ENCODE data around the gene LIPG.

- TF ChIP-seq RARB (CRISPR knock-in tag; IDR thresholded peaks at IDR 0.05) (no peak), ZSCAN20 (CRISPR knock-in tag; IDR thresholded peaks at IDR 0.05) (no peak), CHD2 (IDR thresholded peaks at IDR 0.05; ENCODE audit: low read length, partially characterized antibody) (no peak)
- TF ChIP-seq, protein P1, sequence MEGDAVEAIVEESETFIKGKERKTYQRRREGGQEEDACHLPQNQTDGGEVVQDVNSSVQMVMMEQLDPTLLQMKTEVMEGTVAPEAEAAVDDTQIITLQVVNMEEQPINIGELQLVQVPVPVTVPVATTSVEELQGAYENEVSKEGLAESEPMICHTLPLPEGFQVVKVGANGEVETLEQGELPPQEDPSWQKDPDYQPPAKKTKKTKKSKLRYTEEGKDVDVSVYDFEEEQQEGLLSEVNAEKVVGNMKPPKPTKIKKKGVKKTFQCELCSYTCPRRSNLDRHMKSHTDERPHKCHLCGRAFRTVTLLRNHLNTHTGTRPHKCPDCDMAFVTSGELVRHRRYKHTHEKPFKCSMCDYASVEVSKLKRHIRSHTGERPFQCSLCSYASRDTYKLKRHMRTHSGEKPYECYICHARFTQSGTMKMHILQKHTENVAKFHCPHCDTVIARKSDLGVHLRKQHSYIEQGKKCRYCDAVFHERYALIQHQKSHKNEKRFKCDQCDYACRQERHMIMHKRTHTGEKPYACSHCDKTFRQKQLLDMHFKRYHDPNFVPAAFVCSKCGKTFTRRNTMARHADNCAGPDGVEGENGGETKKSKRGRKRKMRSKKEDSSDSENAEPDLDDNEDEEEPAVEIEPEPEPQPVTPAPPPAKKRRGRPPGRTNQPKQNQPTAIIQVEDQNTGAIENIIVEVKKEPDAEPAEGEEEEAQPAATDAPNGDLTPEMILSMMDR (IDR thresholded peaks at IDR 0.05) = no peak
Observed at GRCh38 chr18:49584394-49584793, 22.5 kb downstream of the LIPG start.

Data from A549 (cell line).